ENCODE data around the gene TBC1D22A. TPM values are rescaled to one million over a fixed set of nuclear protein-coding genes. Genes with fewer than 3 reads are reported as not detected.

The TBC1D22A gene
- total and polyA plus RNA-seq, 4 donors: 4.1 to 12.4 (median 8.4) TPM

GRCh38 chr22:46823654-46824053, 61.2 kb downstream of the TBC1D22A start:
- 97% methylated on average over 13 of the region's 13 CpGs for whole genome bisulfite sequencing
- no peaks in the 10 kb centered on the region for H3K27me3 ChIP-seq (ENCODE audit: control insufficient read depth in 4 of 4, insufficient read depth in 4 of 4, low read length in 3 of 4)
- no peak overlapping the region for H3K27ac ChIP-seq (ENCODE audit: low read depth in 1 of 2, low read length in 2 of 2)
- no peak overlapping the region for H3K4me3 ChIP-seq (ENCODE audit: low read depth in 1 of 3, low read length in 3 of 3)
- H3K9me3 ChIP-seq (ENCODE audit: control insufficient read depth in 4 of 4, low read length in 3 of 4): no peaks in the 10 kb centered on the region
- H3K9ac ChIP-seq (ENCODE audit: low read depth in 1 of 2, low read length in 2 of 2): no peak overlapping the region
- H3K36me3 ChIP-seq (ENCODE audit: control insufficient read depth in 4 of 4, insufficient read depth in 3 of 4, low read depth in 1 of 4, low read length in 3 of 4): peaks cover 0 to 2% (median under 1%) of the 10 kb centered on the region in 4 donors
- no peak for DNase-seq (ENCODE audit: low spot score)
- no peak for TF ChIP-seq SP1 (IDR thresholded peaks at IDR 0.05)
- H3K4me1 ChIP-seq (ENCODE audit: control insufficient read depth in 4 of 4, insufficient read depth in 4 of 4, low read length in 3 of 4): peaks cover 0 to 4% (median 0%) of the 10 kb centered on the region in 4 donors

GRCh38 chr22:46824344-46824909, 62.0 kb downstream of the TBC1D22A start:
- Histone ChIP-seq H3K27me3 (ENCODE audit: control insufficient read depth in 4 of 4, insufficient read depth in 4 of 4, low read length in 3 of 4) (no peaks in the 10 kb centered on the region), H3K4me3 (ENCODE audit: low read depth in 1 of 3, low read length in 3 of 3) (no peak overlapping the region), H3K9me3 (ENCODE audit: control insufficient read depth in 4 of 4, low read length in 3 of 4) (no peaks in the 10 kb centered on the region), H3K9ac (ENCODE audit: low read depth in 1 of 2, low read length in 2 of 2) (no peak overlapping the region), H3K27ac (ENCODE audit: low read depth in 1 of 2, low read length in 2 of 2) (no peak overlapping the region), H3K4me1 (ENCODE audit: control insufficient read depth in 4 of 4, insufficient read depth in 4 of 4, low read length in 3 of 4) (peaks cover 0 to 9% (median 0%) of the 10 kb centered on the region in 4 donors), H3K36me3 (ENCODE audit: control insufficient read depth in 4 of 4, insufficient read depth in 3 of 4, low read depth in 1 of 4, low read length in 3 of 4) (peaks cover 0 to 5% (median 1%) of the 10 kb centered on the region in 4 donors)
- no peak for DNase-seq (ENCODE audit: low spot score)
- no peak for TF ChIP-seq GABPA (IDR thresholded peaks at IDR 0.05 in 1 of 2, conservative IDR thresholded peaks at IDR 0.05 in 1 of 2)
- no peak for TF ChIP-seq MAX (IDR thresholded peaks at IDR 0.05)
- TF ChIP-seq ZBTB33 (IDR thresholded peaks at IDR 0.05): no peak
- TF ChIP-seq CTCF (IDR thresholded peaks at IDR 0.05; ENCODE audit: low read depth, low read length, missing input control): no peak
- no peak for TF ChIP-seq EGR1 (IDR thresholded peaks at IDR 0.05; ENCODE audit: low read depth in 2 of 2)
- TF ChIP-seq RXRA (IDR thresholded peaks at IDR 0.05): no peak
- 93% methylated on average over 9 of the region's 9 CpGs for WGBS

GRCh38 chr22:46824980-46825544, 62.6 kb downstream of the TBC1D22A start:
- Histone ChIP-seq H3K27ac (ENCODE audit: low read depth in 1 of 2, low read length in 2 of 2) (no peak overlapping the region), H3K9ac (ENCODE audit: low read depth in 1 of 2, low read length in 2 of 2) (no peak overlapping the region), H3K9me3 (ENCODE audit: control insufficient read depth in 4 of 4, low read length in 3 of 4) (no peaks in the 10 kb centered on the region), H3K4me1 (ENCODE audit: control insufficient read depth in 4 of 4, insufficient read depth in 4 of 4, low read length in 3 of 4) (peaks cover 0 to 10% (median 2%) of the 10 kb centered on the region in 4 donors), H3K36me3 (ENCODE audit: control insufficient read depth in 4 of 4, insufficient read depth in 3 of 4, low read depth in 1 of 4, low read length in 3 of 4) (peaks cover 0 to 5% (median 1%) of the 10 kb centered on the region in 4 donors), H3K27me3 (ENCODE audit: control insufficient read depth in 4 of 4, insufficient read depth in 4 of 4, low read length in 3 of 4) (no peaks in the 10 kb centered on the region), H3K4me3 (ENCODE audit: low read depth in 1 of 3, low read length in 3 of 3) (no peak overlapping the region)
- no peak for TF ChIP-seq HNF4A (conservative IDR thresholded peaks at IDR 0.05)
- TF ChIP-seq MAX (IDR thresholded peaks at IDR 0.05): no peak
- TF ChIP-seq EGR1 (IDR thresholded peaks at IDR 0.05; ENCODE audit: low read depth in 2 of 2): no peak
- TF ChIP-seq FOXA2 (IDR thresholded peaks at IDR 0.05): no peak
- TF ChIP-seq HNF4G (IDR thresholded peaks at IDR 0.05): no peak
- no peak for DNase-seq (ENCODE audit: low spot score)
- WGBS: 93% methylated on average over 12 of the region's 12 CpGs
